Measurements from ENCODE around the gene PLCL2.

DNA sequence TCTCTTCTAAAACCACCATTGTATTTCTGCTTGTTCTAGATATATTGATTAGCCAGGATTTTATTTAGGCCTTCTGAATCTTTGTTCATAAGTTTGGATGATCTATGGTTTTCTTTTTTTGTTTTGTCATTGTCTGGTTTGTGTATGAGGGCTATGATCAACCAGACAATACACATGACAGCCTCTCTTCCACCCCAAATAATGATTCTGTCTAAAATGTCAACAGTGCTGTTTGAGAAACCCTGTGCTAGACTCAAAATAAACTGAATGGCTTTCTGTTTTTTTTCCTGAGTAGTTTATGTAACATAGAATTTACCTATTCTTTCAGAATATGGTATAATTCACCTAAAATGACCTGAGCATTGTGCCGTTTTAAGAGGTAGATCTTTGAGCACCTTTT lies 66.1 kb downstream of the PLCL2 start:
- TF ChIP-seq CTCF (IDR thresholded peaks at IDR 0.05) (no peak), POLR2A (IDR thresholded peaks at IDR 0.05) (no peak)

Data from ovary (tissue), 3 donors.